DOHH2 (cell line): ENCODE measurements around the gene CXCL1.

Experiments used
- H3F3A ChIP-seq: fragments of 200-600 bp; sonication (generic), shearing (Covaris generic); 2 replicates; pipeline ENCODE4 v1.6.0; 2016; ENCODE audit warnings: antibody characterized with exemption, mild to moderate bottlenecking; ENCODE audit not compliant: control insufficient read depth, insufficient read depth
- H3K27ac ChIP-seq: fragments of 200-600 bp; sonication (generic); 2 replicates; pipeline ENCODE4 v1.5.1; 2014; ENCODE audit warnings: low read depth, mild to moderate bottlenecking, low read length, moderate library complexity
- H3K27me3 ChIP-seq: fragments of 200-600 bp; sonication (generic); 2 replicates; pipeline ENCODE4 v1.6.1; 2014; ENCODE audit warnings: mild to moderate bottlenecking, low read length, mixed read lengths; ENCODE audit not compliant: control insufficient read depth
- H3K36me3 ChIP-seq: fragments of 200-600 bp; sonication (generic); 2 replicates; pipeline ENCODE4 v1.6.1; 2014; ENCODE audit warnings: mild to moderate bottlenecking, low read length, moderate library complexity, mixed read lengths; ENCODE audit not compliant: control insufficient read depth
- H3K4me1 ChIP-seq: fragments of 200-600 bp; sonication (generic); 2 replicates; pipeline ENCODE4 v1.6.1; 2014; ENCODE audit warnings: mild to moderate bottlenecking, low read length, mixed read lengths; ENCODE audit not compliant: control insufficient read depth
- H3K4me2 ChIP-seq: fragments of 200-600 bp; sonication (generic); 2 replicates; pipeline ENCODE4 v1.6.0; 2014; ENCODE audit warnings: mild to moderate bottlenecking, low read length, moderate library complexity
- H3K4me3 ChIP-seq: fragments of 200-600 bp; sonication (generic); 2 replicates; pipeline ENCODE4 v1.5.1; 2014; ENCODE audit warnings: mild to moderate bottlenecking, low read length, mixed read lengths
- H3K79me2 ChIP-seq: fragments of 200-600 bp; sonication (generic); 2 replicates; pipeline ENCODE4 v1.6.1; 2014; ENCODE audit warnings: mild to moderate bottlenecking, low read length, mixed read lengths; ENCODE audit not compliant: control insufficient read depth
- H3K9me2 ChIP-seq: fragments of 200-600 bp; sonication (generic); replicated peaks from 2 replicates; pipeline ENCODE4 v1.6.1; 2014; ENCODE audit warnings: mild to moderate bottlenecking, low read length, mixed read lengths; ENCODE audit not compliant: control insufficient read depth
- H3K9me3 ChIP-seq: fragments of 200-600 bp; sonication (generic); 2 replicates; pipeline ENCODE4 v1.6.1; 2014; ENCODE audit warnings: antibody characterized with exemption, low read length, mixed read lengths; ENCODE audit not compliant: control insufficient read depth, insufficient read depth
- H4K20me1 ChIP-seq: fragments of 200-600 bp; sonication (generic); 2 replicates; pipeline ENCODE4 v1.6.0; 2014; ENCODE audit warnings: low read depth, mild to moderate bottlenecking, antibody characterized with exemption, low read length, moderate library complexity; ENCODE audit not compliant: control insufficient read depth, insufficient read depth
- EZH2phosphoT487 ChIP-seq: fragments of 200-600 bp; sonication (generic); IDR thresholded peaks from 2 replicates; pipeline ENCODE4 v1.6.1; 2017; ENCODE audit warnings: borderline replicate concordance, mild to moderate bottlenecking, antibody characterized with exemption, low read length, moderate library complexity, mixed read lengths
- TF ChIP-seq, protein P1 (sequence below): fragments of 200-600 bp; sonication (generic); IDR thresholded peaks from one replicate; pipeline ENCODE4 v1.5.1; 2014; ENCODE audit warnings: antibody characterized with exemption, mild to moderate bottlenecking, low read depth, low read length; ENCODE audit not compliant: poor library complexity, severe bottlenecking

CXCL1 gene

DNA sequence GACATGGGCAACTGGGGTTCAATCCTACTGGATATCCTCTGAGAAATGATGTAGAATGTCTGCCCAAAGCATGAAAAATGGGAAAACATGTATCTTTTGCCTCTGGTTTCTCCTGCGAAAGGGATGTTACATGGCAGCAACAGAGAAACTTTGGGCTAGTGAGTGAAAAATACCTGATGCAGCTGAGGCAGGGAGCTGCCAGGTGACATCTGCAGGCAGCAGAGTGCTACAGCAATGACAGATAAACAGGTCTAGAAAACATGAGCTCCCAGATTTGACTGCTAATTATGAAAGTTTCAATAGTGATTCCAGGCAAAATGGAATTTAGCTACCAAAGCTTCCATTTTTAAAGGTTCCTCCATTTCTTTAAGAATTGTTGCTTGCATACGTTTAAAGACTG is 4.8 kb upstream of the CXCL1 start:
- Histone ChIP-seq H3K4me2 (no peak overlapping the region), H4K20me1 (no peaks in the 10 kb centered on the region), H3K36me3 (no peaks in the 10 kb centered on the region), H3K27me3 (no peaks in the 10 kb centered on the region), H3K27ac (no peak overlapping the region), H3K4me3 (no peak overlapping the region), H3K9me3 (no peaks in the 10 kb centered on the region), H3K4me1 (no peaks in the 10 kb centered on the region), H3K79me2 (no peaks in the 10 kb centered on the region), H3F3A (no peaks in the 10 kb centered on the region), H3K9me2 (no peaks in the 10 kb centered on the region)
- TF ChIP-seq EZH2phosphoT487, result no peak
- TF ChIP-seq, protein P1, sequence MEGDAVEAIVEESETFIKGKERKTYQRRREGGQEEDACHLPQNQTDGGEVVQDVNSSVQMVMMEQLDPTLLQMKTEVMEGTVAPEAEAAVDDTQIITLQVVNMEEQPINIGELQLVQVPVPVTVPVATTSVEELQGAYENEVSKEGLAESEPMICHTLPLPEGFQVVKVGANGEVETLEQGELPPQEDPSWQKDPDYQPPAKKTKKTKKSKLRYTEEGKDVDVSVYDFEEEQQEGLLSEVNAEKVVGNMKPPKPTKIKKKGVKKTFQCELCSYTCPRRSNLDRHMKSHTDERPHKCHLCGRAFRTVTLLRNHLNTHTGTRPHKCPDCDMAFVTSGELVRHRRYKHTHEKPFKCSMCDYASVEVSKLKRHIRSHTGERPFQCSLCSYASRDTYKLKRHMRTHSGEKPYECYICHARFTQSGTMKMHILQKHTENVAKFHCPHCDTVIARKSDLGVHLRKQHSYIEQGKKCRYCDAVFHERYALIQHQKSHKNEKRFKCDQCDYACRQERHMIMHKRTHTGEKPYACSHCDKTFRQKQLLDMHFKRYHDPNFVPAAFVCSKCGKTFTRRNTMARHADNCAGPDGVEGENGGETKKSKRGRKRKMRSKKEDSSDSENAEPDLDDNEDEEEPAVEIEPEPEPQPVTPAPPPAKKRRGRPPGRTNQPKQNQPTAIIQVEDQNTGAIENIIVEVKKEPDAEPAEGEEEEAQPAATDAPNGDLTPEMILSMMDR, result peak; percentile 34

DNA sequence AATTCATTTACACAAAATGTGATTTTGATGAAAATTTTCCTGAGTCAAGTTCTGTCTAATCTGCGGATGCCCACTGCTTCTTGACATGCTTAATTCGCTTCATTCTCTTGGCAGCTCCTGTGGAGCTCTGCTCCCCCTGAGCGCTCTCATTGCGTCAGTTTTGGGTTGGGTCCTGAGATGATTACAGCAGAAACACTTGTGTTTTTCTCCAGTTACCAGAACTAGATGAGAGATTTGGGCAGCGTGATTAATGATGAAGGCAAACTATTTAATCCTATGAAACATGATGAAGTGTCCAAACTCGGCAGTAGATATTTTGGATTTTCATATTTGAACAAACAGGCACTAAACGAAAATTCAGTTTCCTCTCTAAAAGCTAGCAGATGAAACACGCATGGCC is 4.2 kb upstream of the CXCL1 start:
- H3K4me3 ChIP-seq, result no peak overlapping the region
- H3K27ac ChIP-seq, result no peak overlapping the region
- H3K4me2 ChIP-seq, result no peak overlapping the region
- no peaks in the 10 kb centered on the region for H3K9me3 ChIP-seq
- H3F3A ChIP-seq, result no peaks in the 10 kb centered on the region
- H3K4me1 ChIP-seq, result no peaks in the 10 kb centered on the region
- no peaks in the 10 kb centered on the region for H3K27me3 ChIP-seq
- H4K20me1 ChIP-seq, result no peaks in the 10 kb centered on the region
- TF ChIP-seq EZH2phosphoT487, result no peak
- TF ChIP-seq, protein P1, result no peak
- no peaks in the 10 kb centered on the region for H3K9me2 ChIP-seq
- no peaks in the 10 kb centered on the region for H3K36me3 ChIP-seq
- no peaks in the 10 kb centered on the region for H3K79me2 ChIP-seq

DNA sequence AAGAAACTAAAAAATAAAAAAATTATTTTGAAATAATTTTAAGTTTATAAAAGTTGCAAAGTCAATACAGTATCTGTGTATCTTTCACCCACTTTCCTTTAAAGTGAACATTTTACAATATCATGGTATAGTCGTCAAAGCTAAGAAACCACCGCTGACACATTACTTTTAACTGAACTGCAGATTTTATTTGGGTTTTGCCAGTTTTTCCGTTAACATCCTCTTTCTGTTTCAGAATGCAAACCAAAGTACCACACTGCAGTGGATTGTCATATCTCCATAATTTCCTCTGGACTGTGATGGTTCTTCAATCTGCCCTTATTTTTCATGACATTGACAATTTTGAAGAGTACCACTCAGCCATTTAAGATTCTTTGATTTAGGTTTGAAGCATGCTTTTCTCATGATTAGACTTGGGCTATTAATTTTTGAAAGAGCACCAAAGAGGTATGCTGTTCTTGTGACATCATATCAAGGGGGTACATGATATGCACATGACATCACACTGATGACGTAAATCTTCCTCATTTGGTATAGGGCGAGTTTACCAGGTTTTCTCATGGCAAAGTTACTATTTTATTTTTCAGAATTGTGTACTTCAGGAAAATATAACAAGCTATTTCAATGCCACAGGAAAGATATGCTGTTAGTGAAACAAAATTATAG is 3.6 kb upstream of the CXCL1 start:
- Histone ChIP-seq H3F3A (no peaks in the 10 kb centered on the region), H3K27me3 (no peaks in the 10 kb centered on the region), H3K4me2 (no peak overlapping the region), H3K9me2 (no peaks in the 10 kb centered on the region), H3K4me1 (no peaks in the 10 kb centered on the region), H3K4me3 (no peak overlapping the region), H3K79me2 (no peaks in the 10 kb centered on the region), H4K20me1 (no peaks in the 10 kb centered on the region), H3K36me3 (no peaks in the 10 kb centered on the region), H3K9me3 (no peaks in the 10 kb centered on the region), H3K27ac (no peak overlapping the region)
- no peak for TF ChIP-seq EZH2phosphoT487
- TF ChIP-seq, protein P1, result no peak
